Neural cell (in vitro differentiated cells): ENCODE results near the gene STK38L. TPM values are rescaled to one million over a fixed set of nuclear protein-coding genes. Genes with fewer than 3 reads are reported as not detected.

Source experiments
- H2AFZ ChIP-seq: fragments of 200-600, 300-800 bp; sonication (generic), shearing (Covaris generic); 2 replicates; pipeline ENCODE4 v1.6.0; 2014; ENCODE audit warnings: low read depth, mild to moderate bottlenecking, antibody characterized with exemption, low read length, moderate library complexity
- H3F3A ChIP-seq: fragments of 200-600 bp; shearing (Covaris generic); 2 replicates; pipeline ENCODE4 v1.6.1; 2016; ENCODE audit warnings: mild to moderate bottlenecking, moderate library complexity, mixed read lengths, antibody characterized with exemption, low read length; ENCODE audit not compliant: insufficient read depth, poor library complexity, severe bottlenecking
- H3K27ac ChIP-seq: fragments of 200-600, 300-800 bp; sonication (generic), shearing (Covaris generic); 2 replicates; pipeline ENCODE4 v1.5.1; 2014; ENCODE audit warnings: mild to moderate bottlenecking, low read length, moderate library complexity
- H3K27me3 ChIP-seq: fragments of 300-800, 200-600 bp; sonication (generic), shearing (Covaris generic); 2 replicates; pipeline ENCODE4 v1.6.0; 2014; ENCODE audit warnings: mild to moderate bottlenecking, low read depth, low read length, moderate library complexity; ENCODE audit not compliant: insufficient read depth
- H3K36me3 ChIP-seq: fragments of 300-800, 200-600 bp; sonication (generic), shearing (Covaris generic); 2 replicates; pipeline ENCODE4 v1.5.1; 2014; ENCODE audit warnings: mild to moderate bottlenecking, antibody characterized with exemption, low read length, moderate library complexity; ENCODE audit not compliant: insufficient read depth
- H3K4me2 ChIP-seq: fragments of 300-800, 200-600 bp; sonication (generic), shearing (Covaris generic); 2 replicates; pipeline ENCODE4 v1.6.0; 2014; ENCODE audit warnings: mild to moderate bottlenecking, low read length
- H3K4me3 ChIP-seq: fragments of 300-800, 200-600 bp; sonication (generic), shearing (Covaris generic); 2 replicates; pipeline ENCODE4 v1.5.1; 2014; ENCODE audit warnings: mild to moderate bottlenecking, low read length, moderate library complexity
- H3K79me2 ChIP-seq: fragments of 200-600 bp; shearing (Covaris generic); replicated peaks from 2 replicates; pipeline ENCODE4 v1.6.0; 2014; ENCODE audit warnings: mild to moderate bottlenecking, low read length, moderate library complexity; ENCODE audit not compliant: insufficient read depth
- H3K9ac ChIP-seq: fragments of 300-800, 200-600 bp; sonication (generic), shearing (Covaris generic); 2 replicates; pipeline ENCODE4 v1.6.1; 2016; ENCODE audit warnings: mild to moderate bottlenecking, low read length, mixed read lengths
- H3K9me2 ChIP-seq: fragments of 200-600 bp; shearing (Covaris generic); 2 replicates; pipeline ENCODE4 v1.6.1; 2016; ENCODE audit warnings: mild to moderate bottlenecking, low read length, mixed read lengths; ENCODE audit not compliant: insufficient read depth
- H3K9me3 ChIP-seq: fragments of 200-600, 300-800 bp; sonication (generic), shearing (Covaris generic); 2 replicates; pipeline ENCODE4 v1.6.1; 2016; ENCODE audit warnings: mild to moderate bottlenecking, mixed run types, low read length, moderate library complexity, mixed read lengths
- H4K20me1 ChIP-seq: fragments of 200-600 bp; shearing (Covaris generic); 2 replicates; pipeline ENCODE4 v1.6.1; 2016; ENCODE audit warnings: mild to moderate bottlenecking, mixed run types; ENCODE audit not compliant: insufficient read depth
- EP300 ChIP-seq: fragments of 450-650 bp; conservative IDR thresholded peaks from 2 replicates; pipeline ENCODE4 v1.6.1; 2014; ENCODE audit warnings: antibody characterized with exemption, mild to moderate bottlenecking, moderate library complexity; ENCODE audit not compliant: poor library complexity, severe bottlenecking
- EZH2 ChIP-seq: fragments of 200-600, 300-800 bp; shearing (Covaris generic), sonication (generic); IDR thresholded peaks from 2 replicates; pipeline ENCODE4 v1.6.1; 2014; ENCODE audit warnings: antibody characterized with exemption, low read length, borderline replicate concordance, mild to moderate bottlenecking; ENCODE audit not compliant: insufficient read depth, poor library complexity, severe bottlenecking
- MXI1 ChIP-seq: fragments of 450-650 bp; conservative IDR thresholded peaks from 2 replicates; pipeline ENCODE4 v1.6.1; 2014; ENCODE audit warnings: antibody characterized with exemption, mild to moderate bottlenecking; ENCODE audit not compliant: poor library complexity, severe bottlenecking
- POLR2AphosphoS5 ChIP-seq: IDR thresholded peaks from 2 replicates; pipeline ENCODE4 v1.6.1; 2012
- RAD21 ChIP-seq: fragments of 450-650 bp; conservative IDR thresholded peaks from 2 replicates; pipeline ENCODE4 v1.6.1; 2014; ENCODE audit warnings: antibody characterized with exemption, mild to moderate bottlenecking, moderate library complexity
- SMC3 ChIP-seq: fragments of 450-650 bp; conservative IDR thresholded peaks from 2 replicates; pipeline ENCODE4 v1.6.1; 2014; ENCODE audit warnings: antibody characterized with exemption, mild to moderate bottlenecking, moderate library complexity; ENCODE audit not compliant: poor library complexity
- TAF1 ChIP-seq: IDR thresholded peaks from 2 replicates; pipeline ENCODE4 v1.6.1; 2012; ENCODE audit warnings: low read depth
- polyA plus RNA-seq: library from polyadenylated mRNA; depleted of rRNA; stranded (reverse); fragments of >200 nt; gene quantifications from 2 replicates; pipeline ENCODE4 v1.2.3, GENCODE V29; 2014
- TF ChIP-seq, protein P1 (sequence below): IDR thresholded peaks from 2 replicates; pipeline ENCODE4 v1.6.1; 2012; ENCODE audit warnings: borderline replicate concordance
- TF ChIP-seq, protein P2 (sequence below): fragments of 450-650 bp; IDR thresholded peaks from 2 replicates; pipeline ENCODE4 v1.5.1; 2014; ENCODE audit warnings: antibody characterized with exemption, mild to moderate bottlenecking, moderate library complexity; ENCODE audit not compliant: poor library complexity, severe bottlenecking

Gene STK38L
- polyA plus RNA-seq, 1 donor from 2014 or later, result 31.5 TPM

DNA sequence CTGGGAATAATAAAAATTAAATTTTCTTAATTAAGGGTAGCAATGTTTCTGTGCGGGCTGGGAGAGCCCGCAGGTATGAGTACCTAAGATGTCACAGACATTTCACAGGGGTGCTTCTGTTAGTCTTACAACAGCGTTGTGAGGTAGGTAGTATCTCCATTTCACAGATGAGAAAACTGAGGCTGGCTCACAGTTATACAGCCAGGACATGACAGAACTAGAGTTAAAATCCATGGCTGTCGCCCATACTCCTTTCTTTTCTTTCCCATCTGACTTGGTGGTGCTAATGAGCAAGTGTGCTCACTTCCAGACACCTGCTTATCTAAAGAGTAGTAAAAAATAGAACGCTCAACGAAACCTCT is 90.6 kb downstream of the STK38L start:
- H3K27me3 ChIP-seq, result no peaks in the 10 kb centered on the region
- no peak overlapping the region for H3K4me2 ChIP-seq
- no peaks in the 10 kb centered on the region for H4K20me1 ChIP-seq
- no peak overlapping the region for H3K27ac ChIP-seq
- no peaks in the 10 kb centered on the region for H3K36me3 ChIP-seq
- H3K9me2 ChIP-seq, result no peaks in the 10 kb centered on the region
- TF ChIP-seq TAF1, result no peak
- TF ChIP-seq EP300, result no peak
- TF ChIP-seq POLR2AphosphoS5, result no peak
- no peak for TF ChIP-seq SMC3
- TF ChIP-seq, protein P1, sequence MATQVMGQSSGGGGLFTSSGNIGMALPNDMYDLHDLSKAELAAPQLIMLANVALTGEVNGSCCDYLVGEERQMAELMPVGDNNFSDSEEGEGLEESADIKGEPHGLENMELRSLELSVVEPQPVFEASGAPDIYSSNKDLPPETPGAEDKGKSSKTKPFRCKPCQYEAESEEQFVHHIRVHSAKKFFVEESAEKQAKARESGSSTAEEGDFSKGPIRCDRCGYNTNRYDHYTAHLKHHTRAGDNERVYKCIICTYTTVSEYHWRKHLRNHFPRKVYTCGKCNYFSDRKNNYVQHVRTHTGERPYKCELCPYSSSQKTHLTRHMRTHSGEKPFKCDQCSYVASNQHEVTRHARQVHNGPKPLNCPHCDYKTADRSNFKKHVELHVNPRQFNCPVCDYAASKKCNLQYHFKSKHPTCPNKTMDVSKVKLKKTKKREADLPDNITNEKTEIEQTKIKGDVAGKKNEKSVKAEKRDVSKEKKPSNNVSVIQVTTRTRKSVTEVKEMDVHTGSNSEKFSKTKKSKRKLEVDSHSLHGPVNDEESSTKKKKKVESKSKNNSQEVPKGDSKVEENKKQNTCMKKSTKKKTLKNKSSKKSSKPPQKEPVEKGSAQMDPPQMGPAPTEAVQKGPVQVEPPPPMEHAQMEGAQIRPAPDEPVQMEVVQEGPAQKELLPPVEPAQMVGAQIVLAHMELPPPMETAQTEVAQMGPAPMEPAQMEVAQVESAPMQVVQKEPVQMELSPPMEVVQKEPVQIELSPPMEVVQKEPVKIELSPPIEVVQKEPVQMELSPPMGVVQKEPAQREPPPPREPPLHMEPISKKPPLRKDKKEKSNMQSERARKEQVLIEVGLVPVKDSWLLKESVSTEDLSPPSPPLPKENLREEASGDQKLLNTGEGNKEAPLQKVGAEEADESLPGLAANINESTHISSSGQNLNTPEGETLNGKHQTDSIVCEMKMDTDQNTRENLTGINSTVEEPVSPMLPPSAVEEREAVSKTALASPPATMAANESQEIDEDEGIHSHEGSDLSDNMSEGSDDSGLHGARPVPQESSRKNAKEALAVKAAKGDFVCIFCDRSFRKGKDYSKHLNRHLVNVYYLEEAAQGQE, result no peak
- TF ChIP-seq, protein P2, sequence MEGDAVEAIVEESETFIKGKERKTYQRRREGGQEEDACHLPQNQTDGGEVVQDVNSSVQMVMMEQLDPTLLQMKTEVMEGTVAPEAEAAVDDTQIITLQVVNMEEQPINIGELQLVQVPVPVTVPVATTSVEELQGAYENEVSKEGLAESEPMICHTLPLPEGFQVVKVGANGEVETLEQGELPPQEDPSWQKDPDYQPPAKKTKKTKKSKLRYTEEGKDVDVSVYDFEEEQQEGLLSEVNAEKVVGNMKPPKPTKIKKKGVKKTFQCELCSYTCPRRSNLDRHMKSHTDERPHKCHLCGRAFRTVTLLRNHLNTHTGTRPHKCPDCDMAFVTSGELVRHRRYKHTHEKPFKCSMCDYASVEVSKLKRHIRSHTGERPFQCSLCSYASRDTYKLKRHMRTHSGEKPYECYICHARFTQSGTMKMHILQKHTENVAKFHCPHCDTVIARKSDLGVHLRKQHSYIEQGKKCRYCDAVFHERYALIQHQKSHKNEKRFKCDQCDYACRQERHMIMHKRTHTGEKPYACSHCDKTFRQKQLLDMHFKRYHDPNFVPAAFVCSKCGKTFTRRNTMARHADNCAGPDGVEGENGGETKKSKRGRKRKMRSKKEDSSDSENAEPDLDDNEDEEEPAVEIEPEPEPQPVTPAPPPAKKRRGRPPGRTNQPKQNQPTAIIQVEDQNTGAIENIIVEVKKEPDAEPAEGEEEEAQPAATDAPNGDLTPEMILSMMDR, result no peak
- TF ChIP-seq MXI1, result no peak
- TF ChIP-seq EZH2, result no peak
- no peak for TF ChIP-seq RAD21
- H3K79me2 ChIP-seq, result peaks cover 14% of the 10 kb centered on the region
- no peak overlapping the region for H2AFZ ChIP-seq
- no peaks in the 10 kb centered on the region for H3F3A ChIP-seq
- H3K9ac ChIP-seq, result no peak overlapping the region
- no peaks in the 10 kb centered on the region for H3K9me3 ChIP-seq
- H3K4me3 ChIP-seq, result peak overlapping the region; percentile 91

DNA sequence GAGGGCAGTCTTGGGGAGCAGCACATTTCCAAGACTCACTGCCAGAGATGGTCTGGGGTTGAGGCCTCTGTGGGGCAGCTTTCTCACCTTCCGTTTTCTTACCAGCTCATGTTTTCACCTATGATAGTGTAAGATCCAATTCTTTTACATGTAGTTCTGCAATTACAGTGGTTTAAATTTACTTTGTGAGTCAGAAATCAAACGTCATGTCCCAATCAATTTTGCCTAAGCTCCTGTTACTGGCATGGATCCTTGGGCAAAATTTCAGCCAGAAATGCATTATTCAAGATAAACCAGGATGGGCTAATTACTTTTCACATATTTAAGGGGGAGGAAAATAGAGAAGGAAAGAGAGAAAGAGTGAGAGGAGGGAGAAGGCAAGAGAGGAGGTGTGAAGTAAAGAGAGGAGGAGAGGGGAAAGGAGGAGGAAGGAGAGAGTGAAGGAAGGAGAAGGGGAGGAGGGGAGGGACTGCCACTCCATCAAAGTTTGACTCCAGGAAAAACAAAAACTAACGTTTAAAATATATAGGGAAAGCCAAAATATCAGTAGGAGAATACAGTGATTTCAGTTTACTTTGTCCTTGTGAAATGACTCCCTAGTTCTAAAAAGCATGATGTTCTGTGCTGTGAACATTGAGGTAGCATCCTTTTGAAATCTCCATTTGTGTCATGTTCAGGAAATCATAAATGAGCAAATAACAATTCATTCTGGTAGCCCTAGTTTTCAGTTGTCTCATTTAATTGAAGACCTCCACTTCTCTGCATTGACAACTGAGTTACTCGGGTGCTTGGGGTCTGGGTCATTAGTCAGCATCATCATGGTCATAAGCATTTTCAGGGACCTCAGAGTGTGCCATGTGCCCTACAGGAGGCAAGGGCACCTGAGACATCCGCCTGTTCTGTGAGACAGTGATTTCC is 91.5 kb downstream of the STK38L start:
- TF ChIP-seq RAD21 (no peak), EP300 (no peak), POLR2AphosphoS5 (no peak), EZH2 (no peak), TAF1 (no peak), MXI1 (no peak), SMC3 (no peak)
- TF ChIP-seq, protein P2, result no peak
- TF ChIP-seq, protein P1, result no peak
- Histone ChIP-seq H3F3A (no peaks in the 10 kb centered on the region), H3K9me2 (no peaks in the 10 kb centered on the region), H4K20me1 (no peaks in the 10 kb centered on the region), H3K4me3 (no peak overlapping the region), H3K27me3 (no peaks in the 10 kb centered on the region), H3K36me3 (no peaks in the 10 kb centered on the region), H2AFZ (no peak overlapping the region), H3K9ac (no peak overlapping the region), H3K79me2 (peaks cover 14% of the 10 kb centered on the region), H3K27ac (no peak overlapping the region), H3K4me2 (no peak overlapping the region), H3K9me3 (no peaks in the 10 kb centered on the region)
